Ureter (tissue), 1 donor: ENCODE results near the gene FAM236C. TPM values are rescaled to one million over a fixed set of nuclear protein-coding genes. Genes with fewer than 3 reads are reported as not detected.
"Not testable (repeated sequence)": the region's sequence is repeated elsewhere in the genome, so short reads cannot be mapped to it uniquely, and the experiment has no call there.

Experiments
- DNase-seq: peaks from one replicate; pipeline ENCODE4 v3.0.0-alpha.2; 2020; ENCODE audit warnings: low spot score
- total RNA-seq: library from RNA; stranded (reverse); gene quantifications from one replicate; pipeline ENCODE4 v1.2.4, GENCODE V29; 2023
- donor health status: DM: yes; HTN: yes; CAD: no.

FAM236C gene
- not detected for total RNA-seq

DNA sequence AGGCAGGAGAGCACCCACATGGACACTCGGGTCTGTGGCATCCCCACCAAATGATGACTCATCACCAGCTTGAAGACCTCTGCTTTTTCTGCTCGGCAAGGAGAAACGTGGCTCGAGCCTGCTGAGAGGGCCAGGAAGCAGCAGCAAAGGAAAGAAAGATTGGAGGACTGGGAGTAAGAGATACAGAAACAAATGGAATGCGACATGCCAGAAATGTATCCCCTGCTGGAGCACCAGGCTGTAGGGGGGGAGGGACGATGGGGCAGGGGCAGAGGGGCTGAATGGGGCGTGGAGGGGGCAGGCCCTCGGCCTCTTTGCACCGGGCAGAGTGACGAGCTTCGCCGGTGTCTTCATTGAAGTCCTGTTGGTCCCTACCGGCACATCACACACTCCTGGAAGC is at the start of gene FAM236C:
Gene FAM236C, plus strand, starts transcription at position 301 of the 400 bp plus-strand sequence. CDS start 100 bp downstream, outside the sequence.
- not testable (repeated sequence) for DNase-seq

DNA sequence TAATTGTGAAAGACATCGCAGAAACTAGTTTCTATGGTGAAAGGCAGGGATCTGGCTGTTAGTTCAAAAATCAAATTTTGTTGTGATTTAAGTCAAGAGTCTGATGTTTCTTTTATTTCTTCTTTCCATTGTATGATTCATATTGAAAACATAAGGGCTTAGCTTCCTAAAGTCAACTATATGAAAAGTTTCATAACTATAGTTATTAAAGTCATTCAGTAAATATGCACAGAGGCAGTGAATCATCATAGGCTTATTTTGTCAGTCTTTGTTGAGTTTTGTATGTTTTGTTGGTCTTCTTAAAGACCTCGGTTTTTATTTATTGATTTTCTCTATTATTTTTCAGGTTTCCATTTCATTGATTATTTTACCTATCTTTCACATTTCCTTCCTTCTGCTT is 29.5 kb upstream of the FAM236C start:
- not testable (repeated sequence) for DNase-seq

DNA sequence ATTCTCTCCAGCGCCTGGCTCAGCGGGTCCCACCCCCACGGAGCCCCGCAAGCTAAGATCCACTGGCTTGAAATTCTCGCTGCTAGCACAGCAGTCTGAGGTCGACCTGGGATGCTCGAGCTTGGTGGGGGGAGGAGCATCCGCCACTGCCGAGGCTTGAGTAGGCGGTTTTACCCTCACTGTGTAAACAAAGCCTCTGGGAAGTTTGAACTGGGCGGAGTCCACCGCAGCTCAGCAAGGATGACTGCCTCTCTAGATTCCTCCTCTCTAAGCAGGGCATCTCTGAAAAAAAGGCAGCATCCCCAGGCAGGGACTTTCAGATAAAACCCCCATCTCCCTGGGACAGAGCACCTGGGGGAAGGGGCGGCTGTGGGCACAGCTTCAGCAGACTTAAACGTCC is 22.7 kb upstream of the FAM236C start:
- not testable (repeated sequence) for DNase-seq

DNA sequence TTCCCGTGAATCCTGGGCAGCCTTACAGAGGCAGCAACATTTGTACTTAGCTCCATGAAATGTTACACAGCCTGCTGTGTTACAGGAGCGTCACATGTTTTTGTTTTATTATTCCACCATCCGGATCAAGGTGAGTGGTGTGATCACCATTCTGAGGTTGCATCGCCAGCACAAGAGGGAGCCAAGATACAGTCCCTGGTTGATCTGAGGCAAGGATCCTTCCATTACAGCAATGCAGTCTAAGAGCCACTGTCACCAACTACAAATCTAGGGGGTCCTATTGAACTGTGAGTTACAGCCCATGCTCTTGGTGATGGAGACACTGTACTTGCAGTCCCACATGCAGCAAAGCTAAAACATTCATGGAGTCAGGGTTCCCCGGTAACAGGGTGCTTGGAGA is 3.7 kb downstream of the FAM236C start:
- DNase-seq, result peak; percentile 1

DNA sequence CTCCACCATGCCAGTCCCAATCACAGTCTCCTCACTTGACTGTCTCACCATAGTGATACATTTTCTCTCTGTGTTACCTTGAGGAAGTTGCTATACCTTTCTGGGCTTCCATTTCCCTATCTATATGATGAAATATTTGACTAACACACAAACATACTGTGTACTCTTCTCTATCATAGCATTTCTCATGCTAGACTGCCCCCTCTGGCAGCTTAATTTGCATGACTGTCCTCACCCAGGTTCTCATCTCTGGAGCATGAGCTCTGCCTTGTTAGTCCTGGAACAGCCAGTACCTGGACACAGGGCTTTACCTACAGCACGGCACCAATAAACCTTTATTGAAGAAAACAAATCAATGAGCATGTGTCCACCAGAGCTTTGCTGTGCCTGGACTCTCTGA is 19.9 kb downstream of the FAM236C start:
- DNase-seq, result not testable (repeated sequence)

DNA sequence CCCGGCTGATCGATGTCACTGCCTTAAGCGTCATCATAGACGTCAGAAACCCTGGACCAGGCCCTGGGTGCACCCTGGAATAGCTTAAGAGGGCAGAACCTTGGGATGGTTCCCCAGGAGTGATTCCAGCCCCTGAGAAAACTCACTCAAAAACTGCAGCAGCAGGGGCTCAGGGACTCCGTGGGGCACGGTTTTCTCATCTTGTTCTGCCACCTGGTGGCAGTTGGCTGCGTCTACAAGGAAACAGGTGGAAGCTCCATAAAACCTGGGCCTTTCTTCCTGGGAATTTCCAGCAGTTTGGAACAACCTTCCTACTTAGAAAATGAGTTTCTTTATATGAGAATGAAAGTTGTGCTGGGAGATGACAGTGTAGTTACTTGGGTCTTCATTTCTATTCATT is 24.0 kb downstream of the FAM236C start:
- DNase-seq, result not testable (repeated sequence)

DNA sequence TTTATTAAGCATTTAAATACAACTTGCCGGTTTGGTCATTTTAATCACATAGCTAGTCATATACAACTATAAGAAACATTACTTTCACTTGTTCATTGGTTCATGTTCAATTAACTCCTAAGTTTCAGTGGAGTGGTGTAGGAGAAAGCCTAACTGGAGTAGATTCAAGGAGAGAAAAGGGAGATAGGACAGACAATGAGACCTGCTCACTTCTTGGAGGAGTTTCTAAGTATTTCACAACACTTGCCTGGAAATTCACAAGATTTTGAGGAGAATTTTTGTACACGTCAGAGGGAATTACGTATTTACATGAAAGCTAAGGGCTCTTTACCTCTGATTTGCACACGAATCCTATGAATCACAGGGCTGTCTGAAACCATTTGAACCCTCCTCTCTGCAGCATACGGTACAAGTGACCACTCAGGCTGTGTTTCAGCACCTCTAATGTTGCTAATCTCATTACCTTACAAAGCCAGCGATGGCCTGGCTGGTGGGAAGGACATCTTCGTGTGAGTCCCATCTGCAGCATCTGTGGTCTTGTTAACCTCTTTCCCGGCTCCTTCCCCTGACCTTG is 24.6 kb downstream of the FAM236C start:
- DNase-seq, result not testable (repeated sequence)

DNA sequence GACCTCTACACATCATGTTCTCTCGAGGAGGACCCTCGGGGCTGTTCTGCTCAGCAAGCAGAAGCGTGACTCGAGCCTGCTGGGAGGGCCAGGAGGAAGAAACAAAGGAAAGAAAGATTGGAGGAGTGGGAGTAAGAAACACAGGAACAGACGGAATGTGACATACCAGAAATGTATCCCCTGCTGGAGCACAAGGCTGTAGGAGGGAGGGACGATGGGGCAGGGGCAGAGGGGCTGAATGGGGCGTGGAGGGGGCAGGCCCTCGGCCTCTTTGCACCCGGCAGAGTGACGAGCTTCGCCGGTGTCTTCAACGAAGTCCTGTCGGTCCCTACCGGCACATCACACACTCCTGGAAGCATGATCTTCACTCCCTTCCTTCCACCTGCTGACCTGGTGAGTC is 25.5 kb downstream of the FAM236C start, which contains the start of gene FAM236A:
Gene FAM236A, plus strand, starts transcription at position 301 of the 400 bp plus-strand sequence. Its CDS starts 57 bp downstream, at position 358.
- DNase-seq, result not testable (repeated sequence)

DNA sequence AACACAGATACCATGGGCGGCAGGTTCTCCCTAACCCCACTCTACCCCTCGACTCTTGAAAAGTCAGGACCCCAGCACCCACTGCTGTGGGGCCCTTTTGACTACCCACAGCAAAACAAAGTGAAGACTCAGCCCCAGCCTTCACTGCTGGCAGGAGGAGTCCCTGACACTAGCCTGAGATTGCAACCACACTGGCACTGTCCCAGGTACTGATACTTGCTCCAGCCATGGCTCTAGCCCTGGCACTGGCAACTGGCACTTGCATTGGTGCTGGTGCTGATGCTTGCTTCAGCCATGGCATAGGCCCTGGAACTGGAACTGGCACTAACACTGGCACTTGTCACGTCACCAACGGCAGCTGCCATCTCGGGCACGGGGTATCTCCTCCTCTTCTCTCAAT is 29.9 kb downstream of the FAM236C start:
- not testable (repeated sequence) for DNase-seq

DNA sequence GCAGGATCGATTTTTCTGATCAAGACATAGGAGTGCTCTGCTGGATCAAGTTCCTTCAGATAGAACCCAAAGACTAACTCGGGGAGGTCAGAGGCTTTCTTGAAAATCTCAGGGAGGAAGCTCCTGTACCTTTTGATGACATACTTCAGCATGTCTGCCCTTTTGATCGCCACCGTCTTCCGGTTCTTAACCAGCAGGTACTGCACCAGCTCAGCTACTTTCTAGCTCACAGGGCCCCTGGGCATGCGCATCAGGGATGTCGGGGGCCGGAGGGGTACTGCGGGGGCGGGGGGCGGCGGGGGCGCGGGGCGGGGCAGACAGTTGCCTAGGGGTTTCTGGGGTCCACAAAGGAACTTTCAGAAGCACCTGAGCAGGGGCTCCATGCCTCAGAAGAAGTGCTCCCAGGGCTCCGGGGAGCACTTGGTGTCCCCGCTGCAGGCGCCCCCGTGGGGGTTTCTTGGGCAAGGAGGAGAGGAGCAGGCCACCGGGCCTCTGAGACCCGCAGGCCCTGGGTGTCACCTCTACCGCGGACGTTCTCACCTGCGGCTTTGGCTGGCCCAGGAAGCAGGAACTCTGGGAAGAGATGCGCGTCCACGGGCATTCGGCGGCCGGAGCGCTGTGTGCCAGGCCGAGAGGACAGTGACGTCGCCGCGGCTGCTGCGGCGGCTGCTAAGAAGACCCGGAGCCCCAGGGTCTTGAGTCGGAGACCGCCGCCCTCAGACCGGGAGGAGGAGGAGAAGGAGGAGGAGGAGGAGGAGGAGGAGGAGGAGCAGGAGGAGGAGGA is 30.8 kb downstream of the FAM236C start:
- DNase-seq, result not testable (repeated sequence)

DNA sequence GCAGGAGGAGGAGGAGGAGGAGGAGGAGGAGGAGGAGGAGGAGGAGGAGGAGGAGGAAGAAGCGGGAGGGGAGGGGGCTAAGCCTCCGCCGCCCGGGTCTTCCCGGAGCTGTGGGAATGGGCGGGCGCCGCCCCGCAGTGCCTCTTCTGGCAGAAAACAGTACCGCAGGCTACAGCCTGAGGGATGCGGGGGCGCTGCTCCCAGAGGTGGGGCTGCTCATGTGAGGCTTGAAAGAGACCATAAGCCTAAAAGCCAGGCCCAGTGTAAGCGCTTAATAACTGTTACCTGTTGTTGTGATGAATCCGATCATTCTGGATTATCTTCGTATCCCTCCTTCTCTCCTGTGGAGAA is 31.4 kb downstream of the FAM236C start, which contains the start of gene DMRTC1:
Gene DMRTC1, minus strand, starts transcription at position 19 of the 351 bp plus-strand sequence. CDS start 68,143 bp downstream, outside the sequence.
- not testable (repeated sequence) for DNase-seq

DNA sequence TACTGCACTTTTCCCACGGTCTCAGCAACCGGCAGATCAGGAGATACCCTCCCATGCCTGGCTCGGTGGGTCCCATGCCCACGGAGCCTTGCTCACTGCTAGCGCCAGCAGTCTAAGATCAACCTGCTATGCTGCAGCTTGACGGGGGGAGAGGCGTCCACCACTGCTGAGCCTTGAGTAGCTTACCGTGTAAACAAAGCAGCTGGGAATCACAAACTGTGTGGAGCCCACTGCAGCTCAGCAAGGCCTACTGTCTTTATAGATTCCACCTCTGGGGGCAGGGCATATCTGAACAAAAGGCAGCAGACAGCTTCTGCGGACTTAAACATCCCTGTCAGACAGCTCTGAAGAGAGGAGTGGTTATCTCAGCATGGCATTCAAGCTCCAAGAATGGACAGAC is 47.6 kb downstream of the FAM236C start:
- DNase-seq, result not testable (repeated sequence)

Other genes starting within 250 kb of the FAM236C start
- gene PHKA1, start 198.3 kb upstream of the FAM236C start, total RNA-seq, result 9.4 TPM
- gene DMRTC1B, start 135.7 kb upstream of the FAM236C start, total RNA-seq, result 1.1 TPM
- not detected for gene FAM236B, start 130.0 kb upstream of the FAM236C start, total RNA-seq
- not detected for gene FAM236D, start 104.4 kb upstream of the FAM236C start, total RNA-seq
- not detected for gene FAM236A, start 25.6 kb downstream of the FAM236C start, total RNA-seq
- not detected for gene DMRTC1, start 31.2 kb downstream of the FAM236C start, total RNA-seq
- not detected for gene PABPC1L2B, start 90.3 kb downstream of the FAM236C start, total RNA-seq
- gene PABPC1L2A, start 166.9 kb downstream of the FAM236C start, total RNA-seq, result not detected